ENCODE measurements around the gene DERL2. TPM values are rescaled to one million over a fixed set of nuclear protein-coding genes. Genes with fewer than 3 reads are reported as not detected.

DERL2 gene
- total and polyA plus RNA-seq, 2 of the 4 experiments (the other 2 are of a cell fraction), result 27.4 to 44.2 TPM

DNA sequence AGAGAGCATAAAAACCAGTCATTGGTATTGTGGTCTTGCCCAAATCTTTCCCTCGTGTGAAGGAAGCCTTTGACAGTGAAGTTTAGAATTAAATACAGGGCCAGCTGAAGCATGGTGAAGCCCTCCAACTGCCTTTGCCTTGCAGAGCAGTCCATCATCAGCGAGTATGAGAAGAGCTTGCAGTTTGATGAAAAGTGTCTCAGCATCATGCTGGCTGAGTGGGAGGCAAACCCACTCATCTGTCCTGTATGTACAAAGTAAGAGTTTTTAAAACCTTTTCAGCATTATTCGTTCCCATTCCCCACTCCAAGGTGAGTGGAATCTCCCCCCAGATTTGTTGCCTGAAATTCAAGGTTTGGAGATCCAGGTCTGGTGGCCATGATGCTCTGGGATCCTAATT, 60.2 kb downstream of the DERL2 start:
- dilution Hi-C loops (cut with HindIII; ENCODE audit: low sequenced_read_pairs, unreplicated experiment) (no loop called here), in situ Hi-C loops (cut with MboI; ENCODE audit: low sequenced_read_pairs) (no loop called here), intact Hi-C loops (cut with micrococcal nuclease) (no loop called here)
- Histone ChIP-seq H3K4ac (ENCODE audit: low read depth, low read length) (no peak overlapping the region), H4K91ac (ENCODE audit: insufficient read depth, low read depth, low read length) (no peak overlapping the region), H3K23ac (ENCODE audit: low read depth, low read length) (no peak overlapping the region), H2BK20ac (ENCODE audit: low read depth, low read length) (no peak overlapping the region), H3K56ac (ENCODE audit: extremely low read depth, insufficient read depth, low read length) (no peak overlapping the region), H2AK9ac (replicated peaks; ENCODE audit: low read depth, low read length, poor library complexity) (no peak overlapping the region), H3K4me3 (ENCODE audit: insufficient read depth, low read depth, low read length) (no peak overlapping the region), H2BK15ac (ENCODE audit: low read depth, low read length) (no peak overlapping the region), H3K27ac (ENCODE audit: insufficient read depth, low read length) (no peak overlapping the region), H3K14ac (replicated peaks; ENCODE audit: low read depth, low read length) (no peak overlapping the region), H2AFZ (replicated peaks; ENCODE audit: low read length, poor library complexity) (no peak overlapping the region), H2AK5ac (ENCODE audit: low read depth, low read length) (0 out of 2 replicates have a peak overlapping the region, but pooled peaks have one; percentile 4), H3K18ac (ENCODE audit: low read depth, low read length) (no peak overlapping the region), H3K9ac (ENCODE audit: low read depth, low read length) (no peak overlapping the region), H3K27me3 (ENCODE audit: control insufficient read depth, insufficient read depth, low read length) (no peaks in the 10 kb centered on the region), H4K5ac (ENCODE audit: low read depth, low read length) (no peak overlapping the region), H3K9me3 (ENCODE audit: control insufficient read depth, insufficient read depth, low read length) (no peaks in the 10 kb centered on the region), H4K8ac (ENCODE audit: low read depth in 2 of 2, low read length in 2 of 2) (no peak overlapping the region), H4K20me1 (ENCODE audit: insufficient read depth, low read length) (peaks cover 10% of the 10 kb centered on the region; the same call in 1 of the 2 replicates), H3K4me2 (ENCODE audit: low read depth, low read length) (no peak overlapping the region), H3K9me1 (ENCODE audit: insufficient read depth, low read length) (peaks cover 29% of the 10 kb centered on the region), H3K4me1 (ENCODE audit: control insufficient read depth, insufficient read depth, low read length) (peaks cover 6% of the 10 kb centered on the region), H3K79me1 (ENCODE audit: low read depth in 1 of 2, low read length in 2 of 2) (peaks cover 44 to 75% of the 10 kb centered on the region in 2 experiments), H3K36me3 (ENCODE audit: control insufficient read depth, insufficient read depth, low read length) (peaks cover 52% of the 10 kb centered on the region), H2BK5ac (ENCODE audit: low read depth, low read length, poor library complexity, severe bottlenecking) (no peak overlapping the region), H2BK120ac (ENCODE audit: low read depth, low read length) (no peak overlapping the region)
- BruUV-seq (replicated peaks), result no TSS peak
- ATAC-seq (ENCODE audit: low read depth) (no peak), DNase-seq (no peak)
- no CpG with 5 or more reads among the region's 3 CpGs for WGBS, 2 experiments (ENCODE audit: extremely low coverage in 2 of 2, insufficient read length in 1 of 2)
- TF ChIP-seq, protein P1, sequence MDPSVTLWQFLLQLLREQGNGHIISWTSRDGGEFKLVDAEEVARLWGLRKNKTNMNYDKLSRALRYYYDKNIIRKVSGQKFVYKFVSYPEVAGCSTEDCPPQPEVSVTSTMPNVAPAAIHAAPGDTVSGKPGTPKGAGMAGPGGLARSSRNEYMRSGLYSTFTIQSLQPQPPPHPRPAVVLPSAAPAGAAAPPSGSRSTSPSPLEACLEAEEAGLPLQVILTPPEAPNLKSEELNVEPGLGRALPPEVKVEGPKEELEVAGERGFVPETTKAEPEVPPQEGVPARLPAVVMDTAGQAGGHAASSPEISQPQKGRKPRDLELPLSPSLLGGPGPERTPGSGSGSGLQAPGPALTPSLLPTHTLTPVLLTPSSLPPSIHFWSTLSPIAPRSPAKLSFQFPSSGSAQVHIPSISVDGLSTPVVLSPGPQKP (IDR thresholded peaks at IDR 0.05; ENCODE audit: borderline replicate concordance, low read depth, low read length), result no peak
- TF ChIP-seq RFX5 (IDR thresholded peaks at IDR 0.05; ENCODE audit: low read depth, low read length), result no peak
- TF ChIP-seq, protein P2, sequence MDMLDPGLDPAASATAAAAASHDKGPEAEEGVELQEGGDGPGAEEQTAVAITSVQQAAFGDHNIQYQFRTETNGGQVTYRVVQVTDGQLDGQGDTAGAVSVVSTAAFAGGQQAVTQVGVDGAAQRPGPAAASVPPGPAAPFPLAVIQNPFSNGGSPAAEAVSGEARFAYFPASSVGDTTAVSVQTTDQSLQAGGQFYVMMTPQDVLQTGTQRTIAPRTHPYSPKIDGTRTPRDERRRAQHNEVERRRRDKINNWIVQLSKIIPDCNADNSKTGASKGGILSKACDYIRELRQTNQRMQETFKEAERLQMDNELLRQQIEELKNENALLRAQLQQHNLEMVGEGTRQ (IDR thresholded peaks at IDR 0.05; ENCODE audit: low read depth, low read length), result no peak
- TF ChIP-seq, protein P3, sequence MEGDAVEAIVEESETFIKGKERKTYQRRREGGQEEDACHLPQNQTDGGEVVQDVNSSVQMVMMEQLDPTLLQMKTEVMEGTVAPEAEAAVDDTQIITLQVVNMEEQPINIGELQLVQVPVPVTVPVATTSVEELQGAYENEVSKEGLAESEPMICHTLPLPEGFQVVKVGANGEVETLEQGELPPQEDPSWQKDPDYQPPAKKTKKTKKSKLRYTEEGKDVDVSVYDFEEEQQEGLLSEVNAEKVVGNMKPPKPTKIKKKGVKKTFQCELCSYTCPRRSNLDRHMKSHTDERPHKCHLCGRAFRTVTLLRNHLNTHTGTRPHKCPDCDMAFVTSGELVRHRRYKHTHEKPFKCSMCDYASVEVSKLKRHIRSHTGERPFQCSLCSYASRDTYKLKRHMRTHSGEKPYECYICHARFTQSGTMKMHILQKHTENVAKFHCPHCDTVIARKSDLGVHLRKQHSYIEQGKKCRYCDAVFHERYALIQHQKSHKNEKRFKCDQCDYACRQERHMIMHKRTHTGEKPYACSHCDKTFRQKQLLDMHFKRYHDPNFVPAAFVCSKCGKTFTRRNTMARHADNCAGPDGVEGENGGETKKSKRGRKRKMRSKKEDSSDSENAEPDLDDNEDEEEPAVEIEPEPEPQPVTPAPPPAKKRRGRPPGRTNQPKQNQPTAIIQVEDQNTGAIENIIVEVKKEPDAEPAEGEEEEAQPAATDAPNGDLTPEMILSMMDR (conservative IDR thresholded peaks at IDR 0.05; ENCODE audit: low read depth, low read length), result no peak
- TF ChIP-seq MXI1 (IDR thresholded peaks at IDR 0.05; ENCODE audit: borderline replicate concordance, low read depth, low read length), result no peak
- TF ChIP-seq CHD1 (IDR thresholded peaks at IDR 0.05; ENCODE audit: low read depth, low read length), result no peak
- TF ChIP-seq SMC3 (IDR thresholded peaks at IDR 0.05; ENCODE audit: low read depth, low read length), result no peak
- TF ChIP-seq MAFK (IDR thresholded peaks at IDR 0.05; ENCODE audit: low read depth, low read length), result no peak
- TF ChIP-seq MAZ (IDR thresholded peaks at IDR 0.05; ENCODE audit: borderline replicate concordance, low read depth, low read length), result no peak
- no peak for TF ChIP-seq FOS (IDR thresholded peaks at IDR 0.05; ENCODE audit: low read depth, low read length)
- TF ChIP-seq RAD21 (IDR thresholded peaks at IDR 0.05; ENCODE audit: low read length), result no peak
- no peak for TF ChIP-seq POLR2A (IDR thresholded peaks at IDR 0.05; ENCODE audit: low read depth, low read length)
- TF ChIP-seq NFE2L2 (IDR thresholded peaks at IDR 0.05; ENCODE audit: low read depth, low read length), result no peak
- TF ChIP-seq CEBPB (IDR thresholded peaks at IDR 0.05; ENCODE audit: low read depth, low read length), result no peak
- TF ChIP-seq RCOR1 (IDR thresholded peaks at IDR 0.05; ENCODE audit: insufficient replicate concordance, low read length), result no peak
- no peak for TF ChIP-seq BHLHE40 (IDR thresholded peaks at IDR 0.05; ENCODE audit: low read depth, low read length)
- ChIA-PET CTCF (no interaction called here), POLR2A (ENCODE audit: unreplicated experiment) (no interaction called here)

All from IMR-90 (cell line).